Myocyte (in vitro differentiated cells): ENCODE measurements around the gene PLCH1. TPM values are rescaled to one million over a fixed set of nuclear protein-coding genes. Genes with fewer than 3 reads are reported as not detected.

ENCODE experiments used
- DNase-seq: peaks from one replicate; pipeline ENCODE4 v3.0.0-alpha.2; 2012; ENCODE audit warnings: low read depth
- polyA plus RNA-seq: library from polyadenylated mRNA; unstranded; fragments of >200 nt; gene quantifications from one replicate; pipeline ENCODE4 v1.2.1, GENCODE V29; 2012; ENCODE audit warnings: missing spikeins
- total RNA-seq: library from RNA; depleted of rRNA; stranded (reverse); fragments of >200 nt; gene quantifications from 2 replicates; pipeline ENCODE4 v1.2.3, GENCODE V29; 2014

The PLCH1 gene
- total RNA-seq, result 0.16 and 0.62 TPM in 2 replicates
- polyA plus RNA-seq, result 0.10 TPM

DNA sequence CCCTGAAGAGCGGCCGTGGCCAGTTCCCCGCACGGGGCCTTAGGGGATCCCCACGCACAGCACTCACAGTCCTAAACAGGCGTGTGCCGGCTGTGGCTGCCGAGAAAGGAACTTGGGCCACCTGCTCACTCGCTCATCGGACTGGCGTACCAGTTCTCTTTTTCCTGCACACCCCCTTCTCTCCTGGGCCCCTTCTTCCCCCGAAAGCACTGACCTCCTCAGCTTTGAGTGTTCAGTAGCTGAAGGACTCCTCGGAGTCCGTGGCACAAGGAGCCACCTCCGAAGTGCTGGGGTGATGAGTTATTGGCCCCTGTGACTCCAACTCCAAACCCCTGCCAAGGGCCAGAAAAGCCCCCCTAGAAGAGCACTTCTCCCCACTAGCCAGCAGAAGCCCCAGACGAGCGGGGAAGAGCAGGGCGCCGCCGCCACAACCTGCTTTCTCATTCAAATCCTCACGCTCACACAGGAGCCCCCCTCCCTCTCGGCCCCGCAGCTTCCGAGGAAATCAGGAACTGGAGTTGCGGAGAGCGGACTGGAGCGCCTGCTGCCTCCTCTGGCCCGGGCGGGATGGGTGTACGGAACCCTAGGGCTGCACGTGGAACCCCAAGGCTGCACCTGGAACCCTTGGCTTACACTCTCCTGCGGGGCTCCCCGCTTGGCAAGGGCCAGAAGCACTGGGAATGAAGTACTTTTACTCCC lies at the start of gene PLCH1:
Gene PLCH1 (minus strand): TSS at position 446 of the 699 bp plus-strand sequence. CDS start 40,847 bp downstream, outside the sequence.
- DNase-seq, result peak; percentile 59

DNA sequence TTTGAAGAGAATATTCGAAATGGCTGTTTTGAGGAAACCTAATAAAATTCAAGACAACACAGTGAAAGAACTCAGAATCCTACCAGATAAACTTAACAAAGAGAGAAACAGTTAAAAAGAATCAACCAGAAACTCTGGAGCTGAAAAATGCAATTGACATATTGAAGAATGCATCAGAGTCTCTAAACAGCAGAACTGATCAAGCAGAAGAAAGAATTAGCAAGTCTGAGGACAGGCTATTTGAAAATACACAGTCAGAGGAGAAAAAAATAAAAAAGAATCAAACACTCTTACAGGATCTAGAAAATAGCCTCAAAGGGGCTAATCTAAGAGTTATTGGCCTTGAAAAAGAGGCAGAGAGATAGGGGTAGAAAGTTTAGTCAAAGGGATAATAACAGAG lies 47.7 kb upstream of the PLCH1 start:
- DNase-seq, result no peak

GRCh38 chr3:155791190-155791589 lies 46.3 kb upstream of the PLCH1 start:
- peak; percentile 13 for DNase-seq

- DNase-seq, result no peak
These were observed 45.5 kb upstream of the PLCH1 start for GRCh38 chr3:155790272-155790925.

GRCh38 chr3:155785662-155786295 lies 40.9 kb upstream of the PLCH1 start:
- no peak for DNase-seq

DNA sequence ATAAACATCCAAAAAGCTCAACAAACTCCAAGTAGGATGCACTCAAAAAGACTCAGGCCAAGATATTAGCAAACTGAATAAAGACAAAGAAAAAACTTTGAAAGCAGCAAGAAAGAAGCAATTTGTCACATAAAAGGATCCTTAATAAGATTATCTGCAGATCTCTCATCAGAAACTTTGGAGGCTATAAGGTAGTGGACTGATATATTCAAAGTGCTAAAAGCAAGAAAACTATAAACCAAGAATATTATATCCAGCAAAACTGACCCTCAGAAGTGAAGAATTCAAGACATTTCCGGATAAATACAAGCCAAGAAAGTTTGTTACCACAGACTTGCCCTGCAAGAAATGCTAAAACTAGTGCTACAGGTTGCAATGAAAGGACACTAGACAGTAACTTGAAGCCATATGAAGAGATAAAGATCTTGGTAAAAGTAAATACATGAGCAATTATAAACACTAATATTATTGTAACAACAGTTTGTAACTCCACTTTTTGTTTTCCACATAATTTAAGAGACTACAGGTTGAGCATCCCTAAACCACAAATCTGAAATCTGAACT lies 37.6 kb upstream of the PLCH1 start:
- DNase-seq, result no peak

- DNase-seq, result no peak
These were observed 35.4 kb upstream of the PLCH1 start for GRCh38 chr3:155780291-155780690.

GRCh38 chr3:155778462-155778861 lies 33.6 kb upstream of the PLCH1 start:
- no peak for DNase-seq

- DNase-seq, result peak; percentile 24
These were observed 27.9 kb upstream of the PLCH1 start for GRCh38 chr3:155772801-155773200.

- no peak for DNase-seq
These were observed 26.3 kb upstream of the PLCH1 start for GRCh38 chr3:155771126-155771525.

DNA sequence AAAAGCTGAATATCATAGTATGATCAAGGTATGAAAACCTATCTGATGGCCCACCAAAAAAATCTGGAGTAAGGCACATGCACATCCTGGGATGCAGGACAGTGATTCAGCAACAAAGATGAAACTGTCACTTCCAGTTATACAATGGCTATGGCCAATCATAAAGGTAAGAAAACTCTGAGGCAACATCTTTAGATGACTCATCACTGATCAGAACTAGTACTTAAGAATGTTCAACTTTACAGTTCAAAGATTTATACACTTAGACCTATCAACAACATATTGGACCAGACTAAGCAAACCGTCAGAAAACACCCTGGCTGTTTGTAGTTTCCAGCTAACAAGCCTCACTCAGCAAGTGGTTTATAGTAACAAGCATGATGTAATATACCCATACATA lies 21.3 kb upstream of the PLCH1 start:
- no peak for DNase-seq

- DNase-seq, result no peak
These were observed 19.1 kb upstream of the PLCH1 start for GRCh38 chr3:155763870-155764463.

GRCh38 chr3:155760653-155761052 lies 15.8 kb upstream of the PLCH1 start:
- DNase-seq, result no peak

- no peak for DNase-seq
These were observed 12.7 kb upstream of the PLCH1 start for GRCh38 chr3:155757577-155757976.

DNA sequence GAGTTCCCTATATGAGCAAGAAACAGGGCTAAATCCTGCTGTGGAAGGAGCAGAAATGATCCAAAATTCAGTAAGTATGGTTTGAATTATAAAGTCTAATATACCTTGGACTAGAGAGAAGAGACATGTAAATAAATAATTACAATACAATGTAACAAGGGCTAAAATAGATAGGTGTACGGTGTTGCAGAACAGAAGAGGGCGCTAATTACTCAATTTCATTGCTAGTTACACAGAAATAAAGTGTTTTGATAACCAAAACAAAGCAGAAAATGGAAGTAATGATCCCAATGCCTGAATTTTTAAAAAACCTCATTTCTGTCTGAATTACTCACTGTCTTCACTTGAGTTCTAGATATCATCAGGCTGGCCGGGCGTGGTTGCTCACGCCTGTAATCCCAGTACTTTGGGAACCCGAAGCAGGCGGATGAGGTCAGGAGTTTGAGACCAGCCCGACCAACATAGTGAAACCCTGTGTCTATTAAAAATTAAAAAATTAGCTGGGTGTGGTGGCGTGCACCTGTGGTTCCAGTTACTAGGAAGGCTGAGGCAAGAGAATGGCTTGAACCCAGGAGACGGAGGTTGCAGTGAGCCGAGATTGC lies 8.3 kb upstream of the PLCH1 start:
- peak; percentile 49 for DNase-seq

DNA sequence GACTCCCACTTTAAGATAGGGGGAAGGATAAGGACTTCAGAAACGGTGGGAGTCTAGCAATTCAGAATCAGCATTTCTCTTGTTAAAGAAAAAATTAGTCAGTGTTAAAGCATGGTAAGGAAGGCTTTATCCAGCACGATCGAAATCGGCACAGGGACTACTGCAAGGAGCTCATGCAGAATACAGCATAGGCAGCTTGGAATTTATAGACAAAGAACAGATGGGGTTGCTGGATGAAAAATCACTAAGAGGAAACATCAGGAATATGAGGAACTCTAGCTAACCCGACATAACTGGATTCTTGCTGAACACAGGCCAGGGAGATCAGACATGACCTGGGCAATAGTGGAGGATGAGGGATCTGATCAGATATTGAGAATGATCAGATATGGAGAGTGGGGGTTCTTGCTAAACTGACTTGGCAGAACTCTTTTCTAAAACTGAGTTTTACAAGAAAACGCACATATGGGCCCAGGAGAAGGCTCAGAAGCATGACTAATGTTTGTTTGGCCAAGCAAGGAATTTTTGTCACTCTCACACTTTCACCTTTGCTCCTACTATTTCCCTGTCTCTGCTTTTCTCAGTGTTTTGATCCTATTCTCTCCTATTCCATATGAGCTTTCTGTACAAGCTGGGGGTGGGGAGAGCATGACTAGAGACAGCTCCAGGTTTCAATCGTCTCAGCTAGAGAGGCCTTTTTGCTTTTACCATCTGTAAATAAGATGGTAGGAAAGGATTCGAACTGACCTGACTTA lies 3.9 kb upstream of the PLCH1 start:
- DNase-seq, result no peak

- no peak for DNase-seq
These were observed 3.0 kb upstream of the PLCH1 start for GRCh38 chr3:155747946-155748290.

GRCh38 chr3:155747286-155747945 lies 2.5 kb upstream of the PLCH1 start:
- no peak for DNase-seq

DNA sequence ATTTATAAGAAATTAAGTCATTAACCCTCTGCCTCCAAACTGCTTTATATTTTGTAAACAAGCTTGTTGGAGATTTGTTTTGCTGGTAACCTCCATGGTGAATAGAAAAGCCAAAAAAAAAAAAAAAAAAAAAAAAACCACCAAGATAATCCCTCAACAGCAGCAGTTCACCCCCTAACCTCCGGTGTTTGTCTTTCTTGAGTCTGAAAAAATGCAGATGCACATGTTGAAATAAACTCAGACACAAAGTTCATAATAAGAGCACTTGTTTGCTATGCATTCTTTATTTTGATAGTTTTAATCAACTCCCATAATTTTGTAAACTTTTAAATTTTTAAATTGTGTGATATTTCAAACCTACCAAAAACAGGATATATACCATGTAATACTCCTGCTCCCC lies 1.8 kb upstream of the PLCH1 start:
- DNase-seq, result no peak
